Subcutaneous adipose tissue (tissue), 4 donors: ENCODE data around the gene RNF167. TPM values are rescaled to one million over a fixed set of nuclear protein-coding genes. Genes with fewer than 3 reads are reported as not detected.

Experiments used
- total RNA-seq, 4 donors: library from RNA; depleted of rRNA; stranded (reverse); fragments of >200 nt; gene quantifications; one replicate each; pipeline ENCODE4 v1.1.0, GENCODE V29; 2016
- TF ChIP-seq, protein P1 (sequence below): fragments of 450-650 bp; IDR thresholded peaks from one replicate; pipeline ENCODE4 v1.5.1; 2016; ENCODE audit warnings: low read depth, mild to moderate bottlenecking, control low read depth, antibody characterized with exemption, moderate library complexity

RNF167 gene
- total RNA-seq, 4 donors from 2014 or later, result 21.7 to 42.0 (median 31.0) TPM

DNA sequence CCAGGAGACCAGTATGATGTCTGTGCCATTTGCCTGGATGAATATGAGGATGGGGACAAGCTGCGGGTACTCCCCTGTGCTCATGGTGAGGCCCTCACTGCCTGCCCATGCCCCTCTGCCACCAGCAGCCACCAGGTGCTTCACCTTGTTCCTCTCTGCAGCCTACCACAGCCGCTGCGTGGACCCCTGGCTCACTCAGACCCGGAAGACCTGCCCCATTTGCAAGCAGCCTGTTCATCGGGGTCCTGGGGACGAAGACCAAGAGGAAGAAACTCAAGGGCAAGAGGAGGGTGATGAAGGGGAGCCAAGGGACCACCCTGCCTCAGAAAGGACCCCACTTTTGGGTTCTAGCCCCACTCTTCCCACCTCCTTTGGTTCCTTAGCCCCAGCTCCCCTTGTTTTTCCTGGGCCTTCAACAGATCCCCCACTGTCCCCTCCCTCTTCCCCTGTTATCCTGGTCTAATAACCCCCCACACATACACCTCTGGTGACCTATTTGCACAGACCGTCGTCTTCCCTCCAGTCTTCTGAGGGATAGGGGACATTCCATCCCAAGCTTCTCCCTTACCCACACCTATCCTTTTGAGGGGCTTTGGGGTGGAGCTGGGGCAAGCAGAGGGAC lies 4.6 kb downstream of the RNF167 start:
- TF ChIP-seq, protein P1, sequence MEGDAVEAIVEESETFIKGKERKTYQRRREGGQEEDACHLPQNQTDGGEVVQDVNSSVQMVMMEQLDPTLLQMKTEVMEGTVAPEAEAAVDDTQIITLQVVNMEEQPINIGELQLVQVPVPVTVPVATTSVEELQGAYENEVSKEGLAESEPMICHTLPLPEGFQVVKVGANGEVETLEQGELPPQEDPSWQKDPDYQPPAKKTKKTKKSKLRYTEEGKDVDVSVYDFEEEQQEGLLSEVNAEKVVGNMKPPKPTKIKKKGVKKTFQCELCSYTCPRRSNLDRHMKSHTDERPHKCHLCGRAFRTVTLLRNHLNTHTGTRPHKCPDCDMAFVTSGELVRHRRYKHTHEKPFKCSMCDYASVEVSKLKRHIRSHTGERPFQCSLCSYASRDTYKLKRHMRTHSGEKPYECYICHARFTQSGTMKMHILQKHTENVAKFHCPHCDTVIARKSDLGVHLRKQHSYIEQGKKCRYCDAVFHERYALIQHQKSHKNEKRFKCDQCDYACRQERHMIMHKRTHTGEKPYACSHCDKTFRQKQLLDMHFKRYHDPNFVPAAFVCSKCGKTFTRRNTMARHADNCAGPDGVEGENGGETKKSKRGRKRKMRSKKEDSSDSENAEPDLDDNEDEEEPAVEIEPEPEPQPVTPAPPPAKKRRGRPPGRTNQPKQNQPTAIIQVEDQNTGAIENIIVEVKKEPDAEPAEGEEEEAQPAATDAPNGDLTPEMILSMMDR, result no peak

DNA sequence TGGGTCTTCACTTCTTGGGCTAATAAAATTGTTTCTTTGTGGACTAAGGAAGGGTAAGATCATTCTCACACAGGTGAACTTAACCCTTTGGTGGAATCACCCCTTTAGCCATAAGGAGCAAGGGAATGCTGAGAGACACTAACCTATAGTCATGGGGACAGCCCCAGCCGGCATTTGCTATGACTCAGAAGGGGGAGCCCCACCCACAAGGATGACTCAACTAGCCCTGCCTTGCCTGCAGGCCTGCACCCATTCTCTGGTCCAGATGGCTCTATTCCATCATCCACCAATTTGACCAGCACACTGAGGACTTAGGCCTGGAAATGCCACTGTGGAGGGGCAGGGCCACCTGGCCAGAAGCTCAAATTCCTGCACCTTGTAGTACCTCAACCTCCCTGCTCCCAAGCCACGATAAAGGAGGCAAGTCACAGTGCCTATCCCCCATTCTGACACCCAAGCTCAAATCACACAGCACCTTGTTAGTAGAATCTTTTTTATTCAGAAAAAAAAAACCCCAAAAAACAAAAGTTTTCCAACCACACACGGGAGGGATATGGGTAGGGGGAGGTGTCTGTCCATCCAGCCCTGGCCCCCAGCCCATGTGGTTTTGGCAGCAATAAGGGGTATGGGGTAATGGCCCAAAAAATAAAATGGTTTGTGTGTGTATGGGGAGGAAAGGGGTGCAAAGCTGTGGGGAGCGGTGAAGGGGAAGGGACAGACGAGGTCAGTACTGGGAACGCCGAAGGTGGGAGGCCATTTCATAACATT lies 5.3 kb downstream of the RNF167 start:
- TF ChIP-seq, protein P1, result no peak

DNA sequence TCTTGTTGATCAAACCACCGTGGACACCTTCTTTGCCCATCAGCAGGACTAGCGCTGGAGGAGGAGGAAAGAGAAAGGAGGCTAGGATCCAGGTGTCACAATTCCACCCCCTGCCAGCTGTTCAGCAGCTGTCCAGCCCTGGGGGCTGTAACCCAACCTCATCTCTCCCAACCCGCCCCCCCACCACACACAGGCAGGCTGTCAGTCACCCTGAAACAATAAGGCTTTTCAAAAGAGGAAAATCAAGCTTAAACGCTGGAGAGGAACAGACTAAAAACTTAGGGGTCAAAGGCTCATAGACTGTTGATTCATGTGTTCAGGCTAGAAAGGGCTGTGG lies 5.8 kb downstream of the RNF167 start:
- TF ChIP-seq, protein P1, result no peak

DNA sequence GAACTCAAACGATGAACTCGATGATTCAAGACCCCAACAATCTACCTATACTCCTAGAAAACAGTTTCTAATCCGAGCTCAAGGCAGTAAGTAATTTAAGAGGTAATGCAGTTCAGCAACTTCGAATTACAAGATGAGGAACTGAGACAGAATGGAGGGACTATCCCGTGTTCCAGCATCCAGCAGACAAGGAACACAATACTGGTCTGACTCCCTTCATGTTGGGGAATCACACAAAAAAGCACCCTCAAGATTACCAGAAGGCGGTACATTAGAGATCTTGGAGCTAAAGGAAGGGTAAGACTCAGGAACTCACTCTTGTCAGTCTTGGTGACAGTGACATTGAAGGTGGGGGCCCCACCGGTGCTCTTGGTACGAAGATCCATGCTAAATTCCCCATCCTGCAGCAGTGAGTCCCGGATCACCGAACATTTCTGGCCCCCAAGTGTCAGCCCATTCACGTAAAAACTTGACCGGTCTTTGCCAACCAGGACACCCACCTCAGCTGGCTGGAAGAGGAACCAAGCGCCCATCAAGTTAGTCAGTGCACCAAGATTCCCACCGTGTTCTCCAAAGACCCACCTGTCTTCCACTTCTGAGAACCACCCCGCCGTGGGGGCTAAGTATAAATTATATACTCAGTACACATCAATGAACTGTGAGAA lies 6.4 kb downstream of the RNF167 start:
- TF ChIP-seq, protein P1, result no peak

- TF ChIP-seq, protein P1, result no peak
These were observed 6.9 kb downstream of the RNF167 start for GRCh38 chr17:4947010-4947410.

DNA sequence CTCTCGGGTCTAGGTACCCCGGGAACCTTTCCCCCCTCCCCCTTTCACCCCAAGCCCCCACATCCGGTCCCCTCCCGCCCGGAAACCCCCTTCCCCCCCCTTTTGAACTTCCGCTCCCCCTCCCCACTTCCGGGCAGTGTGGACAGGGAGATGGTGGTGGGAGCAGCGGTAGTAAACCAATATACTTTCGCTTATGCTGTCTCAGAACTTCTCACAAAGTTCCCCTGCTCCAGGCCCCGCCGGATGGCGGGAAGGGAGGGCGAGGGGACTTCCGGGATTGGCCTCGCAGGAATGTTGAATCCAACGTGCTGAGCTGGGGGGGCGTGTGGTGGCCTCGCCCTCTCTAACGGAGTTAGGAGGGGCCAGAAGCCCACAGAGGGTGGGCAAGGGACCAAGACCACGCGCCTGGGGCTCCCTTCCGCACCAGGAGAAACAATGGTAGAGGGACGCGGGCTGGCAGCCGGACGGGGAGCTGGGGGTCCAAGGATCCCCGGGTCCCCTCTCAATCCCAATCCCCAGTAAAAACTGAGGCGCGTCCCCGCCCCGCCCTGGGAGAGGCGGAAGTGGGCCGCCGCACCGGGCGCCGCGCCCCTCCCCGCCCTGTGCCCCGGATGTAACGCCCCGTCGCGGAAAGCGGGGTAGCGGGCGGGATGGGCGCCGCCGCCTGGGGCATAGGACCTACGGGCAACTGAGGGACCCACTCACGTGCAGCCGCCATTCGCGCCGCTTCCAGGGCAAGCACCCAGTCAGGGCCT lies 7.5 kb downstream of the RNF167 start:
- TF ChIP-seq, protein P1, result no peak
